Astrocyte of the spinal cord (primary cell): ENCODE results near the gene MAPK8.

Experiments
- DNase-seq: peaks from one replicate; pipeline ENCODE4 v3.0.0; 2011; ENCODE audit warnings: low read depth, low spot score
- H3K4me3 ChIP-seq: 2 replicates; pipeline ENCODE4 v1.5.1; 2011; ENCODE audit warnings: low read depth, mild to moderate bottlenecking, low read length, moderate library complexity
- in situ Hi-C: cut with HindIII; loops from 2 replicates; pipeline ENCODE4 v1.10.0; 2017; ENCODE audit warnings: low sequenced_read_pairs
- TF ChIP-seq, protein P1 (sequence below): IDR thresholded peaks from 2 replicates; pipeline ENCODE4 v1.5.1; 2012; ENCODE audit warnings: low read depth, mild to moderate bottlenecking, low read length, inconsistent platforms

The MAPK8 gene

DNA sequence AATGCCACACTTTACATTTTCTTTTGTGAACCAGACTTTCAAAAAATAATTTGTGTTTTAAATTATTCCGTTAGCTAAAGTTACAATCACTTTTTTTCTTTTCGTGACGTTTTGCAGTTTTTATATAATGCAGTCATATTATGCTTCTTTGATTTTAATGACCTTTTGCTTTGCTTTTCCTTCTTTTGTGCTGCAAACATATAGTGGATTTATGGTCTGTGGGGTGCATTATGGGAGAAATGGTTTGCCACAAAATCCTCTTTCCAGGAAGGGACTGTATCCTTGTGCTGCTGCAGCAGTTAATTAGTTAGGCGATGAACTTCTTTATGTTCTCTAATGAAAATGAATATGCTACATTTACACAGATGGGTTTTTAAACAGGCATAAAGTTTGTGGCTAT is 117.4 kb downstream of the MAPK8 start:
- no peak overlapping the region for H3K4me3 ChIP-seq
- in situ Hi-C loops, result no loop called here
- TF ChIP-seq, protein P1, sequence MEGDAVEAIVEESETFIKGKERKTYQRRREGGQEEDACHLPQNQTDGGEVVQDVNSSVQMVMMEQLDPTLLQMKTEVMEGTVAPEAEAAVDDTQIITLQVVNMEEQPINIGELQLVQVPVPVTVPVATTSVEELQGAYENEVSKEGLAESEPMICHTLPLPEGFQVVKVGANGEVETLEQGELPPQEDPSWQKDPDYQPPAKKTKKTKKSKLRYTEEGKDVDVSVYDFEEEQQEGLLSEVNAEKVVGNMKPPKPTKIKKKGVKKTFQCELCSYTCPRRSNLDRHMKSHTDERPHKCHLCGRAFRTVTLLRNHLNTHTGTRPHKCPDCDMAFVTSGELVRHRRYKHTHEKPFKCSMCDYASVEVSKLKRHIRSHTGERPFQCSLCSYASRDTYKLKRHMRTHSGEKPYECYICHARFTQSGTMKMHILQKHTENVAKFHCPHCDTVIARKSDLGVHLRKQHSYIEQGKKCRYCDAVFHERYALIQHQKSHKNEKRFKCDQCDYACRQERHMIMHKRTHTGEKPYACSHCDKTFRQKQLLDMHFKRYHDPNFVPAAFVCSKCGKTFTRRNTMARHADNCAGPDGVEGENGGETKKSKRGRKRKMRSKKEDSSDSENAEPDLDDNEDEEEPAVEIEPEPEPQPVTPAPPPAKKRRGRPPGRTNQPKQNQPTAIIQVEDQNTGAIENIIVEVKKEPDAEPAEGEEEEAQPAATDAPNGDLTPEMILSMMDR, result no peak
- no peak for DNase-seq

DNA sequence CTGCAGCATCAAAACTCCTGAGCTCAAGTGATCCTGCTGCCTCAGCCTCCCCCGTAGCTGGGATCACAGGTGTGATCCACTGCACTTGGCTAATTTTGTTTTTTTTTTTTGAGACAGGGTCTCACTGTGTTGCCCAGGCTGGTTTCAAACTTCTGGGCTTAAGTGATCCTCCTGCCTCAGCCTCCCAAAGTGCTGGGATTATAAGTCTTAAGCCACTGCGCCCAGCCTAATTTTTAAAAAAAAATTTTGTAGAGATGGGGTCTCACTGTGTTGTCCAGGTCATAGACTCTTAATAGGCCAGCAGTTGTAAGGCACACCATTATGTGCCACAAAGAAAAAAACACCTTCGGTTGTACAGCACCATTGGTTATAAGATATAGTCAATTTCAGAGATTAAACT is 122.4 kb downstream of the MAPK8 start:
- H3K4me3 ChIP-seq, result no peak overlapping the region
- TF ChIP-seq, protein P1, result no peak
- no peak for DNase-seq
- in situ Hi-C loops, result no loop called here

DNA sequence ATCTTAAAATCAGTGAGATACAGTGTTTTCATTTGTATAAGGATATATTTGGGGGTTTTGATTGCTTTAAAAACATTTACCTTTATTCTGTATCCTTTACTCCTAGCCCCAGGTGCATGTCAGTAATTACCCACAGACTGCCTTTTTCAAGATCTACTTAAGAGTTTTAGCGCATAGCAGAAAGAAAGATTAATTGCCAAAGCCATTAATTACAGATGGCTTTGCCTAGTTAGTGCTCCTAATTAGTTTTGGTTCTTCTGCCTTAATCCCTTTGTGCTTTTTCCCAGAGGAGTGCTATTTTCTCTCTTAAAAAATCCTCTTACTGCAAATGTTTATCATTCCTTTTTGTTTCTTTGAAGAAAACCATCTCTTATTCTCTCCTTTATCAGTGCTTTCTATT is 122.8 kb downstream of the MAPK8 start:
- TF ChIP-seq, protein P1, result no peak
- DNase-seq, result no peak
- H3K4me3 ChIP-seq, result no peak overlapping the region
- in situ Hi-C loops, result no loop called here

DNA sequence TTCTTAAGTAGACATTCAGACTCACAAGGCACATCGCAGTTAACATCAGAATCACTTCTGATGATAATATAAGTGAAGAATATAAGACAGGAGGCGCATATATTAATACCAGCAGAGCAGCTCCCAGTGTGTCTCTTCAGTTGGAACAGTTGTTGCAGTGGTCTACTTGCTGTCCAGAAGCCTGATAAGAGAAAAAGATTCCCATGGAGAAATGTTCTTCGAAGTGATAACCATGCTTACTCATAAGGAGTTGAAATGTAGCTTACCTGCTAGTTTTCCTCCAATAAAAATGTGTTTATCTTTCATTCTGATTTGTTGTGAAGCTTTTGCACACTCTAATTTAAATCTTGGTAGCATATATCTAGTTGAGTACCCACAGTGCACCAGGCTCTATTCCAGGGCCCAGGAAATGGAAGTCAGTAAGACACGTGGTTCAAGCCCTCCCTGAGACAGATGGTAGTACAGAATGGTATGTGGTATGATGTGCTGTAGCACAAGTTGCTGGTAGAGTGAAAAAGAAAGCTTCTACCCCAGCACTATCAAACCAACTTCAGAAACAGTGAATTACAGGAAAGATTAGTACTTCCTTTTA is 124.0 kb downstream of the MAPK8 start:
- H3K4me3 ChIP-seq, result no peak overlapping the region
- DNase-seq, result no peak
- TF ChIP-seq, protein P1, result no peak
- in situ Hi-C loops, result no loop called here

DNA sequence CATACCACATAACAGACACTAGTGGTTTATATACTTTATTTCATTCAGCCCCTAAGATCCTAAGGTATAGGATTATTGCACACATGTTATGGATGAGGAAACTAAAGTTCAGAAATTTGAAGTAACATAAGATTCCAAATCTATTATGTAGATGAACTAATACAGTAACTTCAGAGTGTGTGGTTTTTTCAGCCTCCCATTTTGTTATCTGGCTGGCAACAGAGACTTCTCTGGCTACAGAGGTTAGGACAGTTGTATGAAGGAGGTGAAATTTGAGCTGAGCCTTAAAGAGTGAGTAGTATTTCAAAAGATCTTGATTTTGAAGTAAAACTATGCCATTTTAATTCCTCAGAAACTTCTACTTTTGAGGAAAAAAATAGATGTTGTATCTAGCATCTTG is 125.4 kb downstream of the MAPK8 start:
- in situ Hi-C loops, result no loop called here
- DNase-seq, result no peak
- TF ChIP-seq, protein P1, result no peak

DNA sequence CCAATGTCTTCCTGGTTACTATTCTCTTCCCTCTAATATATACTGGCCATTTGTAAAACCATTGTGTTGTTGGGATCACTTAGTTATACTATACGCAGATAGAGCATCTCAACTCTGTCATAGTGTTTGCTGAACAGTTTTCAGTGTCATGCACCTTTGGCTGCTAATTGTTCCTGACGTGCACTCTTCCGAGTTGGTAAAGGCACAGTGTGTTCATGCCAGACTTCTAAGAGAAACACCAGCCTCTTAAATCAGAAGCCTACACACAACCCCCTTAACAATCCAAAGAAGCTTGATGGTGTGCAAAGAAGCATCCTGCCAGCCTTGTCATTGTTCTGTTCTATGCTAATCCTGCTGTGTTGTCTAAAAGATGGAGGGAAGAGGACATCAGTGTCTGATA is 131.1 kb downstream of the MAPK8 start:
- H3K4me3 ChIP-seq, result no peak overlapping the region
- no peak for DNase-seq
- in situ Hi-C loops, result no loop called here
- TF ChIP-seq, protein P1, result no peak

More for the DNA sequence above, 125.4 kb downstream of the MAPK8 start:
- no peak overlapping the region for H3K4me3 ChIP-seq
